Right atrium auricular region (tissue), 2 donors: ENCODE measurements around the gene MYZAP. TPM values are rescaled to one million over a fixed set of nuclear protein-coding genes. Genes with fewer than 3 reads are reported as not detected.
A peak's percentile ranks its signal among the peaks of the same experiment; 100 is the strongest.

Experiments used
- DNase-seq: peaks from one replicate; pipeline ENCODE4 v3.0.0-alpha.2; 2019; ENCODE audit warnings: low spot score
- H3K27ac ChIP-seq, 2 donors: fragments of 200-600 bp; sonication (generic); 1 replicate in 1 of 2; 2 replicates in 1 of 2; pipeline ENCODE4 v1.5.1; 2016 to 2019
- H3K27me3 ChIP-seq, 2 donors: fragments of 200-600 bp; sonication (generic); one replicate each; pipeline versions ENCODE4 v1.5.1 to v1.6.0; 2017 to 2019
- H3K36me3 ChIP-seq: fragments of 200-600 bp; sonication (generic); one replicate; pipeline ENCODE4 v1.5.1; 2016
- H3K4me1 ChIP-seq, 2 donors: fragments of 200-600 bp; sonication (generic); one replicate each; pipeline versions ENCODE4 v1.5.1 to v1.6.0; 2017 to 2019
- H3K4me3 ChIP-seq, 2 donors: fragments of 200-600 bp; sonication (generic); 1 replicate in 1 of 2; 2 replicates in 1 of 2; pipeline ENCODE4 v1.5.1; 2017 to 2019; ENCODE audit warnings: mild to moderate bottlenecking in 1 of 2, moderate library complexity in 1 of 2
- H3K9me3 ChIP-seq, 2 donors: fragments of 200-600 bp; sonication (generic); one replicate each; pipeline ENCODE4 v1.5.1; 2019
- total RNA-seq, 2 donors: library from RNA; depleted of rRNA; stranded (reverse); fragments of >200 nt; gene quantifications; one replicate each; pipeline ENCODE4 v1.1.0, GENCODE V29; 2016
- TF ChIP-seq, protein P1 (sequence below), 2 donors: fragments of 200-600 bp; sonication (generic); IDR thresholded peaks; one replicate each; pipeline ENCODE4 v1.5.1; 2019; ENCODE audit warnings: antibody characterized with exemption in 2 of 2

MYZAP gene
- total RNA-seq, 2 donors from 2014 or later, result 305 to 491 TPM

DNA sequence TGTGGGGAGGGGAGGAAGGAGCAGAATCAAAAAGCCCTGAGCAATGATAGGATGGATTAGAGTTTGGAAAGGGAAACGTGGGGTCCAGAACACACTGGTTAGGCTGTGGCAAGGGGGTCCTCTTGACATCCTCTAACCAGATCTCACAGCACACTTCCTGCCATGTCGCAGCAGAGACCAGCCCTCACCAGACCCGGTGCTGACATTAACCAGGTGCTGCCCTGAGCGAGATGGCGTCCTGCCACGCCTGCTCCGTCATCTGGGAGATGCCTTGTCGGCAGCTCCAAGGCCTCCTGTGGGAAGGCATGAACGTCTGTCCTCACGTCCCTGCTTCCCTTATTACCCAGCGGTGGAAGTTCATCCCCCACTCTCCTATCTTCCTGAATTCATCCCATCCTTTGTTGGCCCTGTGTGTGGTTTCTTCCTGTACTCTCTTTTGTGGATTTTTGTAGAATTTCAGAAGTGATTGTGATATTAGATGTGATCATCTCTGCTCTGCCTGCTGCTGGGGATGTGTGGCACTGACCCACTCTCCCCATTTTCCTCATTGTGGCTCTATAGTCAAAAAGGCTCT lies 29.4 kb upstream of the MYZAP start:
- H3K4me1 ChIP-seq, result peaks cover 0 to 31% of the 10 kb centered on the region in 2 donors
- TF ChIP-seq, protein P1, sequence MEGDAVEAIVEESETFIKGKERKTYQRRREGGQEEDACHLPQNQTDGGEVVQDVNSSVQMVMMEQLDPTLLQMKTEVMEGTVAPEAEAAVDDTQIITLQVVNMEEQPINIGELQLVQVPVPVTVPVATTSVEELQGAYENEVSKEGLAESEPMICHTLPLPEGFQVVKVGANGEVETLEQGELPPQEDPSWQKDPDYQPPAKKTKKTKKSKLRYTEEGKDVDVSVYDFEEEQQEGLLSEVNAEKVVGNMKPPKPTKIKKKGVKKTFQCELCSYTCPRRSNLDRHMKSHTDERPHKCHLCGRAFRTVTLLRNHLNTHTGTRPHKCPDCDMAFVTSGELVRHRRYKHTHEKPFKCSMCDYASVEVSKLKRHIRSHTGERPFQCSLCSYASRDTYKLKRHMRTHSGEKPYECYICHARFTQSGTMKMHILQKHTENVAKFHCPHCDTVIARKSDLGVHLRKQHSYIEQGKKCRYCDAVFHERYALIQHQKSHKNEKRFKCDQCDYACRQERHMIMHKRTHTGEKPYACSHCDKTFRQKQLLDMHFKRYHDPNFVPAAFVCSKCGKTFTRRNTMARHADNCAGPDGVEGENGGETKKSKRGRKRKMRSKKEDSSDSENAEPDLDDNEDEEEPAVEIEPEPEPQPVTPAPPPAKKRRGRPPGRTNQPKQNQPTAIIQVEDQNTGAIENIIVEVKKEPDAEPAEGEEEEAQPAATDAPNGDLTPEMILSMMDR (IDR thresholded peaks at IDR 0.05), result no peak
- H3K9me3 ChIP-seq, result no peaks in the 10 kb centered on the region
- H3K27ac ChIP-seq, result peak overlapping the region; percentile 66 to 75
- DNase-seq, result no peak
- H3K27me3 ChIP-seq, result no peaks in the 10 kb centered on the region
- no peak overlapping the region for H3K4me3 ChIP-seq
- no peaks in the 10 kb centered on the region for H3K36me3 ChIP-seq

DNA sequence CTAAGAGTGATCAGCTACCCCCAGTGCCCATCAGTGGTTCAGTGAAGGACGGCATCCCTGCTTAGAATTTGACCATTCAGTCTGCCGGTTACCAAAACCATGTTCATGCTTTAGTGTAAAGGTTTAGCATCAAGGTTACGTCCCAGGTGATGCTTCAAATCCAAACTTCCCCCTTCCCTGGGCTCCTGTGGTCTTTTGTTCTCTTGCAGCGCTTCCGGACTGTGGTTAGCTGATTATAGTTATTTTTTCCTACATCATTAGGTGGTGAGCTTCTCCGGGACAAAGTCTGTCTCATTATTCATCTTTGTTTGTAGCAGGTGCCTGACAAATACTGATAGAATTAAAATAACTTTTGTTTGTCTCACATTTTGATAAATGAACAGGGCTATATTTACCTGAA lies 28.3 kb upstream of the MYZAP start:
- no peaks in the 10 kb centered on the region for H3K9me3 ChIP-seq
- H3K27me3 ChIP-seq, result no peaks in the 10 kb centered on the region
- peaks cover 0 to 31% of the 10 kb centered on the region in 2 donors for H3K4me1 ChIP-seq
- H3K36me3 ChIP-seq, result no peaks in the 10 kb centered on the region
- peak overlapping the region in 1 of 2 donors; percentile 75 for H3K27ac ChIP-seq
- DNase-seq, result no peak
- no peak overlapping the region for H3K4me3 ChIP-seq
- TF ChIP-seq, protein P1 (IDR thresholded peaks at IDR 0.05), result no peak

DNA sequence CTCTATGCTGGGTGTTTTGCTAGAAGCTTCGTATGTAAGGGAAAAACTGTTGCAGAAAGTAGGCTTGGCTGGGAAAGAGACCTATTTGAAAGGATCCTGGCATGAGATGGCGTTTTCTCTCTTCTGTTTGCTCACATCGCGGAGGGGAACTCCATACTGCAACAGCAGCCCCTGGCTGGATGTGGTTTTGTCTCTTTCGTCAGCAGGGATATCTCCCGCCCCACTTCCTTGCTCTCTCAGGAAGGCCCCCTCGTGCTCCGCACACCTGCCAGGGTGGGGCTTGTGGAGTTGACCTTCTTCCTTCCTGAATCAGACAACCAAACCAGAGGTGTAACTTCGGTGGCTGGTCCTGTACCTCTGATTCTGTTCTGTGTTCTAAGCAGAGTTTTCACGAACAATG lies 26.4 kb upstream of the MYZAP start:
- TF ChIP-seq, protein P1 (IDR thresholded peaks at IDR 0.05), result no peak
- peak overlapping the region; percentile 49 to 74 for H3K27ac ChIP-seq
- H3K4me1 ChIP-seq, result peaks cover 0 to 27% of the 10 kb centered on the region in 2 donors
- no peak overlapping the region for H3K4me3 ChIP-seq
- no peaks in the 10 kb centered on the region for H3K27me3 ChIP-seq
- no peaks in the 10 kb centered on the region for H3K9me3 ChIP-seq
- H3K36me3 ChIP-seq, result no peaks in the 10 kb centered on the region
- no peak for DNase-seq

DNA sequence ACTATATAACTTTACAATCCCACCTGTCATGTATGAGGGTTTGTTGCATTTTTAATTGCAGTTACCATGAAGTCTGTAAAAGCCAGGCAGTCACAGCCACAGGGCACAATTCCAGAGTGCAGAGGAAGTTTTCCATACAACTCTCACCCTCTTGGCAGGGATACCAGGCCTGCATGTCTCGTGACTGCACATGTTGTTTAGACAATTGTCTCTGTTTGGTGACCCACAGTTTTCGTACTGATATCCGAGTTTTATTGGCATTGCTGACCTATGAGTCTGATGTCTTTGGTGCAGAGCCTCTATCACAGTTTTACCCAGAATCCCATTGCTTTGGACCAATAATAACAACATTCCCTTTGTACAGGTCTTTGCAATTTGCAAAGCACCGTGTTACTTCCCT lies 24.9 kb upstream of the MYZAP start:
- Histone ChIP-seq H3K27ac (peak overlapping the region; percentile 8 to 74), H3K27me3 (no peaks in the 10 kb centered on the region), H3K36me3 (no peaks in the 10 kb centered on the region), H3K4me3 (no peak overlapping the region), H3K4me1 (peaks cover 0 to 15% of the 10 kb centered on the region in 2 donors), H3K9me3 (no peaks in the 10 kb centered on the region)
- no peak for DNase-seq
- TF ChIP-seq, protein P1 (IDR thresholded peaks at IDR 0.05), result no peak

DNA sequence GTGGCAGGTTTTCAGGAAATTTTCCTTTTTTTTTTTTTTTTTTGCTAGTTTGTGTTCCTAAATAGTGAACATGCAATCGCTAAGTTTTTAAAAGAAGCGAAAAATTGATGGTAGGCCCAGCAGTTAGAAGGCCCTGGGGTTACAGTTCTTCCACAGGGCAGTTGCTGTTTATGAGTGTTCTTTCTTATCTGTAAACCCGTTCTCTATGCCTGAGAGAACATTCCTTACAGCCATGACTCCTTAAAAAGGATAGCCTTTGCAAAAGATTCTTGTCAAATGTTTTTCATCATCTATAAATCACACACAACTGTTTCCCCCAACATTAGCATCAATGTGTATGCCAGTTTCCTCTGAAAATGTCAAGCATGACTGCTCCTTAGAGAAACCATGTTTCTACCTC lies 23.8 kb upstream of the MYZAP start:
- H3K4me3 ChIP-seq, result no peak overlapping the region
- H3K9me3 ChIP-seq, result no peaks in the 10 kb centered on the region
- TF ChIP-seq, protein P1 (IDR thresholded peaks at IDR 0.05), result no peak
- no peaks in the 10 kb centered on the region for H3K36me3 ChIP-seq
- no peak for DNase-seq
- no peaks in the 10 kb centered on the region for H3K27me3 ChIP-seq
- peak overlapping the region in 1 of 2 donors; percentile 74 for H3K27ac ChIP-seq
- peaks cover 0 to 15% of the 10 kb centered on the region in 2 donors for H3K4me1 ChIP-seq

DNA sequence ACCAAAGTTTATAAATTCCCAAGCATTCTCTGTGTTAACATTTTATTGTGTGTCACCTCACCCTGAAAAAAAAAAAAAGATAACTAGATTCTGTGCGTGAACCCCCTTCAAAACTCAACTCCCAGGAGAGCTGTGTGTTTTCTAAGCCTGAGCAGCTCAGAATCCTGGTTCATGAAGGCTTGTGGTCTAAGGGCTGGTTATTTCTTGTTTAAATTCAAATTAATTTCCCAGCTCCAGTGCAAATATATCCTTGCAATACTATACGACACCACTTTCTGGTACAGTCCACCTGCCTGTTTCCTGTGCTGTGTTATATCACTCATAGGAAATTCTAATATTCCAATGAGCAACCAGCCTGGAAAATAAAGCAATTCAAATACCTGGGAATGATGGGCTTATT lies 23.4 kb upstream of the MYZAP start:
- H3K27ac ChIP-seq, result peak overlapping the region in 1 of 2 donors; percentile 74
- H3K27me3 ChIP-seq, result no peaks in the 10 kb centered on the region
- no peaks in the 10 kb centered on the region for H3K9me3 ChIP-seq
- H3K4me1 ChIP-seq, result peaks cover 0 to 15% of the 10 kb centered on the region in 2 donors
- no peak for DNase-seq
- H3K36me3 ChIP-seq, result no peaks in the 10 kb centered on the region
- H3K4me3 ChIP-seq, result no peak overlapping the region
- TF ChIP-seq, protein P1 (IDR thresholded peaks at IDR 0.05), result no peak
